Calu3 (cell line): ENCODE results near the gene SLC36A3. TPM values are rescaled to one million over a fixed set of nuclear protein-coding genes. Genes with fewer than 3 reads are reported as not detected.
"Not testable (repeated sequence)": the region's sequence is repeated elsewhere in the genome, so short reads cannot be mapped to it uniquely, and the experiment has no call there.

ENCODE experiments used
- BruUV-seq: library from RNA; stranded (reverse); fragments of 400-500 nt; replicated peaks from 2 replicates; lab custom pipeline; 2021; lab: Mats Ljungman, UMichigan
- CTCF ChIA-PET: fragments of 300-600 bp; sonication (Branson Sonifier 250); formaldehyde crosslinking; loops from one replicate; lab custom pipeline; 2022; ENCODE audit warnings: antibody characterized with exemption; lab: Charles Lee
- DNase-seq: peaks from one replicate; pipeline ENCODE4 v3.0.0; 2022
- H3K27ac Mint-ChIP-seq: one replicate; pipeline ENCODE4 v1.8.0; 2022; ENCODE audit warnings: mixed read lengths; ENCODE audit not compliant: unreplicated experiment
- H3K27me3 Mint-ChIP-seq: one replicate; pipeline ENCODE4 v1.8.0; 2022; ENCODE audit warnings: mixed read lengths; ENCODE audit not compliant: unreplicated experiment
- H3K36me3 Mint-ChIP-seq: one replicate; pipeline ENCODE4 v1.8.0; 2022; ENCODE audit warnings: mild to moderate bottlenecking, moderate library complexity, mixed read lengths; ENCODE audit not compliant: insufficient read depth, unreplicated experiment
- H3K4me1 Mint-ChIP-seq: one replicate; pipeline ENCODE4 v1.8.0; 2022; ENCODE audit warnings: mild to moderate bottlenecking, low read depth, mixed read lengths; ENCODE audit not compliant: unreplicated experiment
- H3K4me3 Mint-ChIP-seq: one replicate; pipeline ENCODE4 v1.8.0; 2022; ENCODE audit warnings: mild to moderate bottlenecking, low read depth, moderate library complexity, mixed read lengths; ENCODE audit not compliant: unreplicated experiment
- H3K9me3 Mint-ChIP-seq: one replicate; pipeline ENCODE4 v1.8.0; 2022; ENCODE audit warnings: low read depth, mixed read lengths; ENCODE audit not compliant: unreplicated experiment
- intact Hi-C: fragments of 100-400 bp; cut with micrococcal nuclease; formaldehyde crosslinking; loops from one replicate; pipeline ENCODE4 v1.10.0; 2022; ENCODE audit not compliant: unreplicated experiment
- total RNA-seq: library from RNA; stranded (reverse); gene quantifications from 2 replicates; pipeline ENCODE4 v1.2.3, GENCODE V29; 2022
- TF ChIP-seq, protein P1 (sequence below): fragments of 200-600 bp; IDR thresholded peaks from one replicate; pipeline ENCODE4 v1.8.0; 2022; ENCODE audit warnings: antibody characterized with exemption; ENCODE audit not compliant: unreplicated experiment

SLC36A3 gene
- total RNA-seq, 1 experiment from 2014 or later: not detected

DNA sequence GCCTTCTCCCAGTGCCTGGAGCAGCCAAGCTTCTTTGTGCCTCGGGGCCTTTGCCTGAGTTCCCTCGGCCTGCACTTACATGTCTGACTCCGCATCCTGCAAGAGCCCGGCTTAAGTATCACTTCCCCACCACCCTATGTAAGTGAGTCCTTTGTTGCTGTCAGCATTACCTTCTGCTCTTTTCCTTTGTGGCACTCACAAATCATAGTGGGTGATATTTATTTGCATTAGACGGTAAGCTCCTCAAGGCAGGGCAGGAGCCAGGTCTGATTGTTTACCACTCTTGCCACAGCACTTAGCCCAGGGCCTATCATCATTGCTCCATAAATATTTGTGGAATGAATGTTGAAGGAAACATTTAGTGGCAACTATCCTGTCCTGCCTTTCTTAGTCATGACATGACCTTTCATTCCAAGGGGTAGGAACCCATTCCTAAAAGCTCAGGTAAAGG is 45.8 kb downstream of the SLC36A3 start:
- peaks cover 14% of the 10 kb centered on the region for H3K36me3 Mint-ChIP-seq
- H3K27me3 Mint-ChIP-seq: no peaks in the 10 kb centered on the region
- H3K4me3 Mint-ChIP-seq: no peak overlapping the region
- H3K9me3 Mint-ChIP-seq: no peaks in the 10 kb centered on the region
- H3K4me1 Mint-ChIP-seq: peaks cover 11% of the 10 kb centered on the region
- H3K27ac Mint-ChIP-seq: no peak overlapping the region
- DNase-seq: no peak
- TF ChIP-seq, protein P1, sequence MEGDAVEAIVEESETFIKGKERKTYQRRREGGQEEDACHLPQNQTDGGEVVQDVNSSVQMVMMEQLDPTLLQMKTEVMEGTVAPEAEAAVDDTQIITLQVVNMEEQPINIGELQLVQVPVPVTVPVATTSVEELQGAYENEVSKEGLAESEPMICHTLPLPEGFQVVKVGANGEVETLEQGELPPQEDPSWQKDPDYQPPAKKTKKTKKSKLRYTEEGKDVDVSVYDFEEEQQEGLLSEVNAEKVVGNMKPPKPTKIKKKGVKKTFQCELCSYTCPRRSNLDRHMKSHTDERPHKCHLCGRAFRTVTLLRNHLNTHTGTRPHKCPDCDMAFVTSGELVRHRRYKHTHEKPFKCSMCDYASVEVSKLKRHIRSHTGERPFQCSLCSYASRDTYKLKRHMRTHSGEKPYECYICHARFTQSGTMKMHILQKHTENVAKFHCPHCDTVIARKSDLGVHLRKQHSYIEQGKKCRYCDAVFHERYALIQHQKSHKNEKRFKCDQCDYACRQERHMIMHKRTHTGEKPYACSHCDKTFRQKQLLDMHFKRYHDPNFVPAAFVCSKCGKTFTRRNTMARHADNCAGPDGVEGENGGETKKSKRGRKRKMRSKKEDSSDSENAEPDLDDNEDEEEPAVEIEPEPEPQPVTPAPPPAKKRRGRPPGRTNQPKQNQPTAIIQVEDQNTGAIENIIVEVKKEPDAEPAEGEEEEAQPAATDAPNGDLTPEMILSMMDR: no peak
- intact Hi-C loops: no loop called here
- no TSS peak for BruUV-seq
- CTCF ChIA-PET: interaction anchor here (0.8 kb wide), 1 partner anchor 23 kb away, joined by 3 read pairs; no protein-coding TSS in a partner anchor

GRCh38 chr5:151255621-151256286 is 47.8 kb downstream of the SLC36A3 start:
- intact Hi-C loops: no loop called here
- CTCF ChIA-PET: no interaction called here
- Mint-ChIP-seq H3K27ac (no peak overlapping the region), H3K4me1 (peaks cover 11% of the 10 kb centered on the region), H3K9me3 (no peaks in the 10 kb centered on the region), H3K4me3 (no peak overlapping the region), H3K27me3 (no peaks in the 10 kb centered on the region), H3K36me3 (peaks cover 23% of the 10 kb centered on the region)
- TF ChIP-seq, protein P1: no peak
- no TSS peak for BruUV-seq
- no peak for DNase-seq

DNA sequence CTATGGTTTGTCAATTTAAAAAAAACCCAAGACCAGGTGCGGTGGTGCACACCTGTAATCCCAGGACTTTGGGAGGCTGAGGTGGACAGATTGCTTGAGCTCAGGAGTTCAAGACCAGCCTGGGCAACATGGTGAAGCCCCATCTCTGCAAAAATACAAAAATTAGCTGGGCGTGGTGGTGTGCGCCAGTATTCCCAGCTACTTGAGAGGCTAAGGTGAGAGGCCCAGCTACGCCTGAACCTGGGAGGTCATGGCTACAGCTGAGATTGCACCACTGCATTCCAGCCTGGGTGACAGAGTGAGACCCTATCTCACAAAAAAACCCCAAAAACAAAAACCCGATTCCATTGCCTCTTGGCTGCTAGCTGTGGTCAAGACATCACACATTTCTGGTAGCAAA is 48.6 kb downstream of the SLC36A3 start:
- H3K27me3 Mint-ChIP-seq, intact Hi-C loops, H3K9me3 Mint-ChIP-seq: not testable (repeated sequence)

GRCh38 chr5:151254556-151254955 is 49.0 kb downstream of the SLC36A3 start:
- CTCF ChIA-PET: interaction anchor here (0.7 kb wide), 1 partner anchor 8 kb away, joined by 3 read pairs; no protein-coding TSS in a partner anchor

More for the DNA sequence above, 48.6 kb downstream of the SLC36A3 start:
- DNase-seq, H3K4me3 Mint-ChIP-seq, BruUV-seq, H3K27ac Mint-ChIP-seq, CTCF ChIA-PET: not testable (repeated sequence)
- peaks cover 11% of the 10 kb centered on the region for H3K4me1 Mint-ChIP-seq
- H3K36me3 Mint-ChIP-seq: peaks cover 23% of the 10 kb centered on the region

More at GRCh38 chr5:151254556-151254955, 49.0 kb downstream of the SLC36A3 start:
- no peak for DNase-seq
- no TSS peak for BruUV-seq
- TF ChIP-seq, protein P1: no peak
- Mint-ChIP-seq H3K4me1 (peaks cover 11% of the 10 kb centered on the region), H3K36me3 (peaks cover 23% of the 10 kb centered on the region), H3K27ac (no peak overlapping the region), H3K9me3 (no peaks in the 10 kb centered on the region), H3K27me3 (peaks cover 6% of the 10 kb centered on the region), H3K4me3 (no peak overlapping the region)
- intact Hi-C loops: no loop called here
